Measurements from ENCODE around the gene TMEM14B. TPM values are rescaled to one million over a fixed set of nuclear protein-coding genes. Genes with fewer than 3 reads are reported as not detected.

TMEM14B gene
- total and polyA plus RNA-seq, 2 donors, result 86.3 to 95.4 TPM

- Histone ChIP-seq H3K36me3 (ENCODE audit: control insufficient read depth in 2 of 2, insufficient read depth in 2 of 2, low read length in 1 of 2) (no peaks in the 10 kb centered on the region), H3K27ac (ENCODE audit: low read depth in 1 of 2, low read length in 1 of 2) (no peak overlapping the region), H3K4me3 (ENCODE audit: low read length in 2 of 2) (no peak overlapping the region), H3K4me1 (ENCODE audit: control insufficient read depth in 2 of 2, insufficient read depth in 2 of 2, low read length in 2 of 2) (no peaks in the 10 kb centered on the region), H3K9me3 (ENCODE audit: control insufficient read depth in 2 of 2, insufficient read depth in 1 of 2, low read length in 1 of 2) (no peaks in the 10 kb centered on the region), H3K27me3 (ENCODE audit: control insufficient read depth in 2 of 2, insufficient read depth in 1 of 2, low read length in 1 of 2) (no peaks in the 10 kb centered on the region)
- no peak for DNase-seq (ENCODE audit: low read depth in 6 of 9, low spot score in 9 of 9)
- 96% methylated on average over 5 of the region's 5 CpGs for WGBS
These were observed 44.5 kb downstream of the TMEM14B start for GRCh38 chr6:10792101-10792500.

GRCh38 chr6:10793035-10793434 is 45.4 kb downstream of the TMEM14B start:
- 97% methylated on average over 3 of the region's 3 CpGs for WGBS

GRCh38 chr6:10793695-10794094 is 46.1 kb downstream of the TMEM14B start:
- no peak for DNase-seq (ENCODE audit: low read depth in 6 of 9, low spot score in 9 of 9)
- no peak overlapping the region for H3K4me3 ChIP-seq (ENCODE audit: low read length in 2 of 2)
- H3K9me3 ChIP-seq (ENCODE audit: control insufficient read depth in 2 of 2, insufficient read depth in 1 of 2, low read length in 1 of 2), result no peaks in the 10 kb centered on the region
- WGBS, result 98% methylated on average over 6 of the region's 6 CpGs
- H3K27ac ChIP-seq (ENCODE audit: low read depth in 1 of 2, low read length in 1 of 2), result no peak overlapping the region
- no peaks in the 10 kb centered on the region for H3K4me1 ChIP-seq (ENCODE audit: control insufficient read depth in 2 of 2, insufficient read depth in 2 of 2, low read length in 2 of 2)
- no peaks in the 10 kb centered on the region for H3K36me3 ChIP-seq (ENCODE audit: control insufficient read depth in 2 of 2, insufficient read depth in 2 of 2, low read length in 1 of 2)
- no peaks in the 10 kb centered on the region for H3K27me3 ChIP-seq (ENCODE audit: control insufficient read depth in 2 of 2, insufficient read depth in 1 of 2, low read length in 1 of 2)

More at GRCh38 chr6:10793035-10793434, 45.4 kb downstream of the TMEM14B start:
- H3K36me3 ChIP-seq (ENCODE audit: control insufficient read depth in 2 of 2, insufficient read depth in 2 of 2, low read length in 1 of 2), result no peaks in the 10 kb centered on the region
- DNase-seq (ENCODE audit: low read depth in 6 of 9, low spot score in 9 of 9), result no peak
- no peaks in the 10 kb centered on the region for H3K4me1 ChIP-seq (ENCODE audit: control insufficient read depth in 2 of 2, insufficient read depth in 2 of 2, low read length in 2 of 2)
- no peak overlapping the region for H3K4me3 ChIP-seq (ENCODE audit: low read length in 2 of 2)
- no peaks in the 10 kb centered on the region for H3K27me3 ChIP-seq (ENCODE audit: control insufficient read depth in 2 of 2, insufficient read depth in 1 of 2, low read length in 1 of 2)
- H3K9me3 ChIP-seq (ENCODE audit: control insufficient read depth in 2 of 2, insufficient read depth in 1 of 2, low read length in 1 of 2), result no peaks in the 10 kb centered on the region
- no peak overlapping the region for H3K27ac ChIP-seq (ENCODE audit: low read depth in 1 of 2, low read length in 1 of 2)

GRCh38 chr6:10794239-10794638 is 46.6 kb downstream of the TMEM14B start:
- WGBS, result 96% methylated on average over 3 of the region's 3 CpGs
- no peaks in the 10 kb centered on the region for H3K27me3 ChIP-seq (ENCODE audit: control insufficient read depth in 2 of 2, insufficient read depth in 1 of 2, low read length in 1 of 2)
- no peak for DNase-seq (ENCODE audit: low read depth in 6 of 9, low spot score in 9 of 9)
- H3K36me3 ChIP-seq (ENCODE audit: control insufficient read depth in 2 of 2, insufficient read depth in 2 of 2, low read length in 1 of 2), result no peaks in the 10 kb centered on the region
- H3K27ac ChIP-seq (ENCODE audit: low read depth in 1 of 2, low read length in 1 of 2), result no peak overlapping the region
- no peak overlapping the region for H3K4me3 ChIP-seq (ENCODE audit: low read length in 2 of 2)
- H3K9me3 ChIP-seq (ENCODE audit: control insufficient read depth in 2 of 2, insufficient read depth in 1 of 2, low read length in 1 of 2), result no peaks in the 10 kb centered on the region
- no peaks in the 10 kb centered on the region for H3K4me1 ChIP-seq (ENCODE audit: control insufficient read depth in 2 of 2, insufficient read depth in 2 of 2, low read length in 2 of 2)

GRCh38 chr6:10800810-10801209 is 53.2 kb downstream of the TMEM14B start:
- WGBS, result 95% methylated on average over 3 of the region's 3 CpGs
- Histone ChIP-seq H3K36me3 (ENCODE audit: control insufficient read depth in 2 of 2, insufficient read depth in 2 of 2, low read length in 1 of 2) (no peaks in the 10 kb centered on the region), H3K4me1 (ENCODE audit: control insufficient read depth in 2 of 2, insufficient read depth in 2 of 2, low read length in 2 of 2) (no peaks in the 10 kb centered on the region), H3K27me3 (ENCODE audit: control insufficient read depth in 2 of 2, insufficient read depth in 1 of 2, low read length in 1 of 2) (no peaks in the 10 kb centered on the region), H3K4me3 (ENCODE audit: low read length in 2 of 2) (no peak overlapping the region), H3K9me3 (ENCODE audit: control insufficient read depth in 2 of 2, insufficient read depth in 1 of 2, low read length in 1 of 2) (no peaks in the 10 kb centered on the region), H3K27ac (ENCODE audit: low read depth in 1 of 2, low read length in 1 of 2) (no peak overlapping the region)
- no peak for DNase-seq (ENCODE audit: low read depth in 6 of 9, low spot score in 9 of 9)

- Histone ChIP-seq H3K27ac (ENCODE audit: low read depth in 1 of 2, low read length in 1 of 2) (no peak overlapping the region), H3K9me3 (ENCODE audit: control insufficient read depth in 2 of 2, insufficient read depth in 1 of 2, low read length in 1 of 2) (no peaks in the 10 kb centered on the region), H3K36me3 (ENCODE audit: control insufficient read depth in 2 of 2, insufficient read depth in 2 of 2, low read length in 1 of 2) (no peaks in the 10 kb centered on the region), H3K27me3 (ENCODE audit: control insufficient read depth in 2 of 2, insufficient read depth in 1 of 2, low read length in 1 of 2) (no peaks in the 10 kb centered on the region), H3K4me1 (ENCODE audit: control insufficient read depth in 2 of 2, insufficient read depth in 2 of 2, low read length in 2 of 2) (no peaks in the 10 kb centered on the region), H3K4me3 (ENCODE audit: low read length in 2 of 2) (no peak overlapping the region)
- 60% methylated on average over 2 of the region's 2 CpGs for WGBS
- DNase-seq (ENCODE audit: low read depth in 6 of 9, low spot score in 9 of 9), result peak; percentile 24 to 77 (median 56)
These were observed 53.7 kb downstream of the TMEM14B start for GRCh38 chr6:10801224-10801848.

Other genes with a start within 250 kb of the TMEM14B start
- 1.8 TPM for gene GCNT2, start 226.5 kb upstream of the TMEM14B start, total RNA-seq
- gene GCNT2, start 226.5 kb upstream of the TMEM14B start, polyA plus RNA-seq, result 1.6 TPM
- 1.7 TPM for gene C6orf52, start 53.2 kb upstream of the TMEM14B start, total RNA-seq
- gene C6orf52, start 53.2 kb upstream of the TMEM14B start, polyA plus RNA-seq, result 1.1 TPM
- gene PAK1IP1, start 52.8 kb upstream of the TMEM14B start, total RNA-seq, result 18.0 TPM
- gene PAK1IP1, start 52.8 kb upstream of the TMEM14B start, polyA plus RNA-seq, result 13.6 TPM
- 84.4 TPM for gene TMEM14C, start 24.7 kb upstream of the TMEM14B start, total RNA-seq
- gene TMEM14C, start 24.7 kb upstream of the TMEM14B start, polyA plus RNA-seq, result 178 TPM
- gene MAK, start 90.7 kb downstream of the TMEM14B start, total RNA-seq, result 0.09 TPM
- 0.11 TPM for gene MAK, start 90.7 kb downstream of the TMEM14B start, polyA plus RNA-seq
- gene GCM2, start 134.2 kb downstream of the TMEM14B start, total RNA-seq, result not detected
- gene GCM2, start 134.2 kb downstream of the TMEM14B start, polyA plus RNA-seq, result 0.05 TPM
- gene SYCP2L, start 139.2 kb downstream of the TMEM14B start, total RNA-seq, result 0.99 TPM
- gene SYCP2L, start 139.2 kb downstream of the TMEM14B start, polyA plus RNA-seq, result 0.43 TPM